ENCODE measurements around the gene KIF18A. TPM values are rescaled to one million over a fixed set of nuclear protein-coding genes. Genes with fewer than 3 reads are reported as not detected.
A peak's percentile ranks its signal among the peaks of the same experiment; 100 is the strongest.
"Not testable (repeated sequence)": the region's sequence is repeated elsewhere in the genome, so short reads cannot be mapped to it uniquely, and the experiment has no call there.

The KIF18A gene
- total RNA-seq: 1 to 10 TPM; 5.3 to 8.9 TPM
- 4.4 to 4.5 reads per million in 2 donors for total RNA-seq

DNA sequence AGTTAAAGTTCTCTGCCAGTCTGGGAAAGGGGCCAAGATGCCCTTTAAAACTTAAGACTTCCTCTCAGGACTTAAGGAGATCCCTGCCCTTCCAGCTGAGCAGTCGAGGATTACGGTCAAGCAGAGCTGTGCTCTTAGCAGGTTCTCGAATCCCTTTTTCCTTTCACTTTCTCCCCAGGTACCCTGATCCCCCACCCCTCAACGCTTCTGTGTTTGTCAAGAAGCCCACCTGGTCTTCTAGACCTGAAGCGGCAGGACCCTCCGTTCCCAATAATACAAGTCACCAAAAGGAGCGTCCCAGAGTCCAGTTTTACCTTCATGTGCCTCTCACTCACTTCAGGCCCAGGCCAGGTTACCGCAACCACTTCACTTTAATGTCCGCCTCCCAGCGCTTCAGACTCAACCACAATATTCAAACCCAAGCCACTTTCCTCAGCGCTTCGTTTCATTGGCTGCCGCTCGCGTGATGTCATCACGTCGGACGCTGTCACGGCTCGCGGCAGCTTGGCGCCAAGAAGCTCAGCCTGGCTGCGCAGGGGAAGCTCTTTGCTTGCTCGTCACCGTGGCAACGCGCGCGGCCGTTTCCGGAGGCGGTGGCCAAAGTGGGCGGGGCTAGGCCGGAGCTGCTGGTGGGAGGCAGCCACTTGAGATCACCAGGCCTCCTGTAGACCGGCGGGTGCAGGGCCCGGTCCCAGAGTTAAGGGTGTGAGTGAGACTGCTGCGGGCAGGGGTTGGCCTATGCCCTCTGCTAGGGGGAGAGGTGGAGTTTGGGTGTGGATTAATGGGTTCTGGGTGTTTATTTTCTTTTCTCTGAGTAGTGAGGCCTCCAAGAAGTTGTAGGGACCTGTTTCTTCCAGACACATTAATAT is at the start of gene KIF18A, which contains the start of gene METTL15:
TSS of gene KIF18A (minus strand) at position 407 of the 869 bp plus-strand sequence. CDS start 10,209 bp downstream, outside the sequence.
TSS of gene METTL15 (plus strand) at position 639 of the 869 bp plus-strand sequence. CDS start 4,947 bp downstream, outside the sequence.
- peak; percentile 91 for ATAC-seq
- peaks cover 38% of the 10 kb centered on the region for H3K4me1 Mint-ChIP-seq
- H3K4me3 Mint-ChIP-seq: peak within 1 kb of the TSS; percentile 99
- no peaks in the 10 kb centered on the region for H3K27me3 Mint-ChIP-seq
- peak; percentile 93 to 96 (median 96) for DNase-seq
- H3K27ac Mint-ChIP-seq: peak within 1 kb of the TSS; percentile 99
- H3K9me3 ChIP-seq (ENCODE audit: control insufficient read depth, low read length, poor library complexity, severe bottlenecking): no peaks in the 10 kb centered on the region
- H3K36me3 Mint-ChIP-seq (ENCODE audit: low read depth): peaks cover 7% of the 10 kb centered on the region

DNA sequence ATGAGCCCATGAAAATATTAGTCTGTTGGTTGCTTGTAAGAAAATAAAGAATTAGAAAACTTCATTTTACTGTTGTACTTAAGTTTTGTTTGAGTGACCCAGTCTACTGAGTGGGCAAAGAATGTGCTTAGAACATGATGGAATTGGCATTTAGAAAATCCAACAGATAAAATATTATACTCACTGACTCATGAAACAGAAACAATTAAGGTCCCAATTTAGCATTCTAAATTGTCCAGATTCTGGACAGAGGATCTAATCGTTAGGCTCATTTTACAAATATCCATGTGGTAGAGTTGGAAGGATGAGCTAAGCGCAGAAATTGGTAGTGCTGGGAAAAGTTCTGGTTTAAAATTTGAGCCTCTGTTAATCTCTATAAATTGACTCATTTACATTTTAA is 45.6 kb upstream of the KIF18A start:
- Mint-ChIP-seq H3K4me3 (no peak overlapping the region), H3K27ac (no peak overlapping the region), H3K4me1 (peaks cover 1% of the 10 kb centered on the region), H3K36me3 (ENCODE audit: low read depth) (peaks cover 5% of the 10 kb centered on the region), H3K27me3 (no peaks in the 10 kb centered on the region)
- DNase-seq (no peak), ATAC-seq (no peak)
- H3K9me3 ChIP-seq (ENCODE audit: control insufficient read depth, low read length, poor library complexity, severe bottlenecking): no peaks in the 10 kb centered on the region

DNA sequence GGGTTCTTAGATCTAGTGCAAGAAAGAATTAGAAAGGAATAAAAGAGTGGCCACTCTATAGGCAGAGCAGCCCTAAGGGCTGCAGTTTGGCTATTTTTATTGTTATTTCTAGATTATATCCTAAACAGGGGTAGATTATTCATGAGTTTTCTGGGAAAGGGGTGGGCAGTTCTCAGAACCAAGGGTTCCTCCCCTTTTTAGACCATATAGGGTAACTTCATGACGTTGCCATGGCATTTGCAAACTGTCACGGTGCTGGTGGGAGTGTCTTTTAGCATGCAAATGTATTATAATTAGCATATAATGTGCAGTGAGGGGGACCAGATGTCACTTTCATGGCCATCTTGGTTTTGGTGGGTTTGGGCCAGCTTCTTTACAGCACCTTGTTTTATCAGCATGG is 44.8 kb upstream of the KIF18A start:
- ATAC-seq (no peak), DNase-seq (no peak)
- Mint-ChIP-seq H3K27ac (no peak overlapping the region), H3K4me1 (peaks cover 4% of the 10 kb centered on the region), H3K27me3 (no peaks in the 10 kb centered on the region), H3K4me3 (no peak overlapping the region), H3K36me3 (ENCODE audit: low read depth) (peaks cover 5% of the 10 kb centered on the region)
- H3K9me3 ChIP-seq (ENCODE audit: control insufficient read depth, low read length, poor library complexity, severe bottlenecking): no peaks in the 10 kb centered on the region

DNA sequence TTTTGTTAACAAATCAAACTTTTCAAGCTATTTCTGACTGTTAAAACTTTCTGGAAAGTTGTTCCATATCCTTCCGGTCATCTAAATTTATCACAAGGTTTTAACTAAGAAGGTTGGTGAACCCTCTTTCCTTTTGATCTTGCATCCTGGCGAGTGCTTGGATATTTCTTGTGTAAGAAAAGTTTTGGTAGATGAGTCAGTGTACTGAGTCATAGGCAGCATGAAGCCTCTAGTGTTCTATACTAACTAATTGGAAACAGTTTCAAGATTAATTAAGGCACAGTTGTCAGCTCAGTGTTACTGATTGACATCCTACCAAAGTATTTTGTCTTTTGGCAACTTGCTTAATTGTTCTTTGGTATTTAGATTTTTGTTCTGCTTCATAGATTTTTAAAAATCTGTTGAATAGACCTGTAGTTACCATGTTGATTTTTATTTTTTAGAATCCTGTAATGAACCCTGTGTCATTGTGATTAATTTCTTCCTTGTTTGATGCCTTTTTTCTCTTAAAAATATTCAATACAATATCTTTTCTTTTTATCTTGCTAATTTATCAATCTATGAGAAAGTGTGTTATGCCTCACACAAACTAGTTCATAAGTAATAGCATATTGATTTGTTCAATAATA is 38.3 kb upstream of the KIF18A start:
- Mint-ChIP-seq H3K27me3 (no peaks in the 10 kb centered on the region), H3K4me3 (no peak overlapping the region), H3K4me1 (peaks cover 11% of the 10 kb centered on the region), H3K27ac (no peak overlapping the region), H3K36me3 (ENCODE audit: low read depth) (peaks cover 2% of the 10 kb centered on the region)
- DNase-seq (no peak), ATAC-seq (no peak)
- peaks cover 3% of the 10 kb centered on the region for H3K9me3 ChIP-seq (ENCODE audit: control insufficient read depth, low read length, poor library complexity, severe bottlenecking)

DNA sequence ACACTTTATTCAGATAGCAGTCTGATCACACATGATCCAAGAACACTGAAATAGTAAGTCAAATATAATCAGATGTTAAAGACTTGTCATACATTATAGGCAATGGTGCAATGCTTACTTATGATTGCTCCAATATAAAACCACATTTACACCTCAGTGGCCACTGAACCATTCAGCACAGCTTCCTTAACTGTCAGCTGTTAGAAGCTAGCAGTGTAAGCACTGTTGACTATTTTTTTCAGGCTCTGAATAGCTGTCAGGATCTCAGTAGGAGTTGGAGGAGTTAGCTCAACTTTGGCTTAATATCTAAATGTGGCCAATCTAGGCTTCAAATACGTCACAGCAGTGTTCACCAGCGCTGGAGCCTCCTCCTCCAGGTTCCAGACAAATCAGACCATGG is 36.9 kb upstream of the KIF18A start:
- H3K36me3 Mint-ChIP-seq (ENCODE audit: low read depth): no peaks in the 10 kb centered on the region
- H3K9me3 ChIP-seq (ENCODE audit: control insufficient read depth, low read length, poor library complexity, severe bottlenecking): peaks cover 7% of the 10 kb centered on the region
- no peak overlapping the region for H3K4me3 Mint-ChIP-seq
- DNase-seq (no peak), ATAC-seq (no peak)
- H3K4me1 Mint-ChIP-seq: peaks cover 11% of the 10 kb centered on the region
- H3K27me3 Mint-ChIP-seq: no peaks in the 10 kb centered on the region
- H3K27ac Mint-ChIP-seq: no peak overlapping the region

DNA sequence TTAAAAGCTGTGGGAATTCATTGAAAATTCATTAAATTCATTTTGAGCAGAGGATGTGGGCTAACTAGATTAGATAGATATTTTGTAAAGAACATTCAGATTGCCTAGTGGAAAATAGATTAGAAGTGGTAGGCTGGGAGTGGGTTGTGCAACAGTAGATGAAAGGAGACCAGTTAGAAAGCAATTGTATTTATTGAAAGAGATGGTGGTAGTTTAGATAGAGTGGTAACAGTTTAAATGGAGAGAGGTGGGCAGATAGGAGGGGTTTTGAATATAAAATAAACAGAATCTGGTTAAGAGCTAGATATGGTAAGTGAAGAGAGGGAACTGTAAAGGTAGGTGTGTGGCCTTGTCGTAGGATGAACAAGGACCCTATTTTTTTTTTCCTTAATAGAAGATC is 34.8 kb upstream of the KIF18A start:
- H3K27ac Mint-ChIP-seq: no peak overlapping the region
- H3K4me3 Mint-ChIP-seq: no peak overlapping the region
- H3K27me3 Mint-ChIP-seq: no peaks in the 10 kb centered on the region
- peaks cover 7% of the 10 kb centered on the region for H3K9me3 ChIP-seq (ENCODE audit: control insufficient read depth, low read length, poor library complexity, severe bottlenecking)
- H3K36me3 Mint-ChIP-seq (ENCODE audit: low read depth): no peaks in the 10 kb centered on the region
- ATAC-seq: no peak
- no peak for DNase-seq
- peaks cover 7% of the 10 kb centered on the region for H3K4me1 Mint-ChIP-seq

DNA sequence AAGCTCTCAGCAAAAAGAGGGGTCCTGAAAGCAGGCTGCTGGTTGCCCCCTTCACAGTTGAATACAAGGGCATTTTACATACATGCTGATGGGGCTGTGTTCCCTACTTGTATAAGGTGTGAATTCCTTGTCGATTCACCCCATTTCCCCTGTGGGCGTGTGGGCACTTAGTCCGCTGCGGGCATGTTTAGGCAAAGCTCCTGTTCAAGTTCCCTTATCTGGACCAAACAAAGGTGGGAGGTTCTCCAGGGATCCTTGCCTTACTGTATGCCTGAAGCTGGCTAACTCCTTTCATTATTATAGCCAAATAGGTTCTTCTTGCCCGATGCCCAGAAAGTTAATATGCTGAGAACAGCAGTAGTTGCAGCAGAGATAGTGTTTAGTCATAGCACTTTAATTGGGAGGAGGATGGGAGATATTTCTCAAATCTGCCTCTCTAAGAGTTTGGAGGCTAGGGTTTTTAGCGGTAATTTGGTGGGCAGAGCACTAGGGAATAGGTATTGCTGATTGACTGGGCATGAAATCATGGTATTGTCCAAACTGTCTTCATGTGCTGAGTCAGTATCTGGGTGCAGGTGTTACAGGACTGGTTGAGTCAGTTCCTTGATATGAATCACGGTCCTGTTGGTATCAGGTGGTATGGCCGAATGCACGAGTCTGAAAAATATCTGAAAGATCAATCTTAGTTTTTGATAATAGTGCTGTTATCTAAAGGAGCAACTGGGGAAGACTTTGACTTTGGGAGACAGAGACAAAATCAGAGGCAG is 32.9 kb upstream of the KIF18A start:
- Mint-ChIP-seq H3K27me3 (no peaks in the 10 kb centered on the region), H3K36me3 (ENCODE audit: low read depth) (no peaks in the 10 kb centered on the region), H3K4me1 (peaks cover 7% of the 10 kb centered on the region), H3K27ac (no peak overlapping the region), H3K4me3 (no peak overlapping the region)
- DNase-seq: no peak
- no peak for ATAC-seq
- H3K9me3 ChIP-seq (ENCODE audit: control insufficient read depth, low read length, poor library complexity, severe bottlenecking): peaks cover 7% of the 10 kb centered on the region

DNA sequence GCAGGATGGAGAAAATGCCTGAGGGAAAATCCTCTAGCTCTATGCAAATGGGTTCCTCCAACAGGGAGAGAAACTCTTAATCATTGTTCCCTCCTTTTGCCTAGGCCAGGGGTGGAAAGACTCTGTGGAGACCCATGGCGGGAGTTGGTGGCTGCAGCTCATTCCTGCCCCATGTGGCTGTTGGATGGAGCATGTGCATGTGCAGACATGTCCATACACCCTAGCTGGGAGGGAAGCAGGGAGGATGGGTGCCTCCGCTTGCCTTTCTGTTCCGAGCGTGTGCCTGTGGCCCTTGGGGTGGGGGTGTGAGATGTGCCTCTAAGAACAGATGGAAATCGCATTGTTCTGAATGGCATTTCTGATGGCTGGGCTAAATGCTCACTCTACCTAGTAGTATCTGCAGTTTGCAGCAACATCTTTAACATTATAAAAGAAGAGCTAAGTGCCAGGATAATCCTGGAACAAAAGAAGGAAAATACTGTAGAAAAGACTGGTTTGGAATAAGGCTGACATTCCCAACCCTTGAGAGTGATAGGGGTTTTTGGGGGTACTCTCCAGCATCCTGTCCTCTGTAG is 32.0 kb upstream of the KIF18A start:
- no peaks in the 10 kb centered on the region for H3K36me3 Mint-ChIP-seq (ENCODE audit: low read depth)
- no peaks in the 10 kb centered on the region for H3K27me3 Mint-ChIP-seq
- no peak for DNase-seq

DNA sequence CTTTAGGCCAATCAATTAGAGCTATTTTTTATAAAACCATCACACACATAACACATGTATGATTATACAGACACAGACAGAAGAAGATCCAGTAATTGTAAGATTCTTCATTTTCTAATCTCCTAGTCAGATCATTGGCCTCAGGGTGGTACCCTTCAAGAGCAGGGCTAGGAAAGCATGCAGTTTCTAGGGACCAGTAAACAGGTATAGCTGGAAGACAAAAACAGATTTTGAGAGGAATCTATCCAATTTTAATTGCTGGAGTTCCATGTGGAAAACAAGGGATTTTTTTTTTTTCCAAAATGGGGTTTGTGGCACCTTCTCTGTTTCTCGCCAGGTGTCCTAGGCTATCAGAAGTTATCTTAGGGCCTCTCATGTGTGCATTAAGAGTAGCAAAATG is 29.9 kb upstream of the KIF18A start:
- H3K9me3 ChIP-seq (ENCODE audit: control insufficient read depth, low read length, poor library complexity, severe bottlenecking): peaks cover 7% of the 10 kb centered on the region
- Mint-ChIP-seq H3K36me3 (ENCODE audit: low read depth) (no peaks in the 10 kb centered on the region), H3K4me1 (peaks cover 3% of the 10 kb centered on the region), H3K4me3 (no peak overlapping the region), H3K27ac (no peak overlapping the region), H3K27me3 (no peaks in the 10 kb centered on the region)
- DNase-seq (no peak), ATAC-seq (no peak)

More for the DNA sequence above, 32.0 kb upstream of the KIF18A start:
- H3K9me3 ChIP-seq (ENCODE audit: control insufficient read depth, low read length, poor library complexity, severe bottlenecking): peaks cover 7% of the 10 kb centered on the region
- ATAC-seq: no peak
- Mint-ChIP-seq H3K27ac (no peak overlapping the region), H3K4me1 (peaks cover 7% of the 10 kb centered on the region), H3K4me3 (no peak overlapping the region)

DNA sequence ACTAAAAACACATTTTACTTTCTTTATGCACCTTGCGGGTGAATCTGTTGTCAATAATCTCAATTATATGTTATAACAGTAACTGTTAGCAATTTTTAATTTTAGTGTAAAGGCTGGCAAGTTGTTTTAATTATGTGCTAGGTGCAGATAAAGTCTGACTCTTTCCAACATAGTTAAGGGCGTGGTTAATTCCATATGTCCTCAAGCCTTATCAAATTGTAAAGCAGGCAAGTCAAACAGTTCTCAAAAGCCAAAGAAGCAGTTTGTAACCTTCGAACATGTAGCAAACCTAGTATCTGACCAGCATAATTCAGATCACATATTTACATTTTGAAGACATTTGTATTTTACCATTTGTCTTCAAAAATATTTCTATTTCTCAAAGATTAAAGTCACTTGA is 29.4 kb upstream of the KIF18A start:
- Mint-ChIP-seq H3K4me3 (no peak overlapping the region), H3K36me3 (ENCODE audit: low read depth) (no peaks in the 10 kb centered on the region), H3K4me1 (no peaks in the 10 kb centered on the region), H3K27me3 (no peaks in the 10 kb centered on the region), H3K27ac (no peak overlapping the region)
- ATAC-seq (no peak), DNase-seq (no peak)
- H3K9me3 ChIP-seq (ENCODE audit: control insufficient read depth, low read length, poor library complexity, severe bottlenecking): peaks cover 4% of the 10 kb centered on the region

DNA sequence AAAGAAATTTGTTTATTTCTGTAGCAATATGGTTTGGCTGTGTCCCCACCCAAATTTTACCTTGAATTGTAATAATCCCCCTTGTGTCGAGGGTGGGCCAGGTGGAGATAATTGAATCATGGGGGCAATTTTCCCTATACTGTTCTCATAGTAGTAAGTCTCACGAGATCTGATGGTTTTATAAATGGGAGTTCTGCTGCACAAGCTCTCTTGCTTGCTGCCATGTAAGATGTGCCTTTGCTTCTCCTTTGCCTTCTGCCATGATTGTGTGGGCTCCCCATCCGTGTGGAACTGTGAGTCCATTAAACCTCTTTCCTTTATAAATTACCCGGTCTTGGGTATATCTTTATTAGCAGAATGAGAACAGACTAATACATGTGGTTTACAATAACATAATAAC is 28.2 kb upstream of the KIF18A start:
- not testable (repeated sequence) for ATAC-seq; H3K4me1 Mint-ChIP-seq; H3K36me3 Mint-ChIP-seq (ENCODE audit: low read depth)

DNA sequence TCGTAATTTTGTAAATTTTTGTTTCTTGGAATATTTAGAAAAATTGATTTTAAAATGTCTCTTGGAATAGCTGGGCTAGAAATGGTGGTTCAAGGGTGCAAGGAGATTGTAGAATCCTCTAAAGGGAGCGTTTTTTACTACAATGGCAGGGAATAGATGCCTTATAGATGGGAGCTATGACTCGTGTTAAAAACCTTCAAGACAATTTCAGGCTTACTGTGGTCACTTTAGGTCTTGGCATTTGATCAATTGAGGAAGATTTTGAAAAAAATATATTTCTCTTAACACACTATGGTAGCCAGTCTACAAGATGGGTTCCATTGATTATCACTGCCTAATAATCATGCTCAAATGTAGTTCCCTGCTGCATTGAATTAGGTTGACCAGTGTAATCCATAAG is 25.2 kb upstream of the KIF18A start:
- Mint-ChIP-seq H3K36me3 (ENCODE audit: low read depth) (no peaks in the 10 kb centered on the region), H3K4me3 (no peak overlapping the region), H3K27ac (no peak overlapping the region), H3K4me1 (no peaks in the 10 kb centered on the region), H3K27me3 (no peaks in the 10 kb centered on the region)
- no peaks in the 10 kb centered on the region for H3K9me3 ChIP-seq (ENCODE audit: control insufficient read depth, low read length, poor library complexity, severe bottlenecking)
- no peak for ATAC-seq
- no peak for DNase-seq

More for the DNA sequence above, 28.2 kb upstream of the KIF18A start:
- H3K9me3 ChIP-seq (ENCODE audit: control insufficient read depth, low read length, poor library complexity, severe bottlenecking); H3K27me3 Mint-ChIP-seq; DNase-seq; H3K27ac Mint-ChIP-seq; H3K4me3 Mint-ChIP-seq: not testable (repeated sequence)

DNA sequence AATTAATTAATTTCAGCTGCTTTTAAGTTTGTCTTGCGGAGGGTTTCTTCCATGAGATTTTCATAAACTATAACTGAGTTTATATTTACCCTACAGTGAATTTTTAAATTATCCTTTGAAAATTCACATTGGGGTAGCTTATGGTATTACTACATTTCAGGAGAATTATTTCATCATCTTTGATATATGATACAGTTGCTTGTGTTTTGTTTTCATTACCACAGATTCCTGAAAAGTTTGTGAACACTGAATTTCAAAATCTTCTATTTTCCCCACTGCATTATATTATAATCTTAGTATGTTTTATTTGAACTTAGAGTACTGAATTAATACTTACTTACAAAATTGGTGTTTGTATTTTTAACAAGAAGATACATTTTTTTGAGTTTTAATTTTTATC is 24.6 kb upstream of the KIF18A start:
- H3K27me3 Mint-ChIP-seq: no peaks in the 10 kb centered on the region
- H3K27ac Mint-ChIP-seq: no peak overlapping the region
- no peaks in the 10 kb centered on the region for H3K4me1 Mint-ChIP-seq
- no peak for DNase-seq
- H3K36me3 Mint-ChIP-seq (ENCODE audit: low read depth): no peaks in the 10 kb centered on the region
- H3K9me3 ChIP-seq (ENCODE audit: control insufficient read depth, low read length, poor library complexity, severe bottlenecking): no peaks in the 10 kb centered on the region
- no peak overlapping the region for H3K4me3 Mint-ChIP-seq
- ATAC-seq: no peak

Measured in T-helper 17 cell (primary cell).